ENCODE data around the gene MATN4.

The MATN4 gene

GRCh38 chr20:45297786-45298497 is 10.2 kb downstream of the MATN4 start:
- Histone ChIP-seq H3K9ac (ENCODE audit: low read depth, low read length) (no peak overlapping the region), H3K4me1 (ENCODE audit: control insufficient read depth, insufficient read depth, low read length) (peaks cover 1% of the 10 kb centered on the region; the same call in 1 of the 2 replicates), H3K4me3 (ENCODE audit: low read depth, low read length) (no peak overlapping the region), H3K9me3 (ENCODE audit: control insufficient read depth, insufficient read depth, low read length) (peaks cover 10% of the 10 kb centered on the region), H3K36me3 (ENCODE audit: control insufficient read depth, insufficient read depth, low read length) (no peaks in the 10 kb centered on the region), H3K27me3 (ENCODE audit: control insufficient read depth, insufficient read depth, low read length) (peaks cover 14% of the 10 kb centered on the region), H3K27ac (ENCODE audit: low read depth, low read length) (no peak overlapping the region)

- Histone ChIP-seq H3K9ac (ENCODE audit: low read depth, low read length) (no peak overlapping the region), H3K9me3 (ENCODE audit: control insufficient read depth, insufficient read depth, low read length) (peaks cover 10% of the 10 kb centered on the region), H3K4me3 (ENCODE audit: low read depth, low read length) (no peak overlapping the region), H3K36me3 (ENCODE audit: control insufficient read depth, insufficient read depth, low read length) (no peaks in the 10 kb centered on the region), H3K27me3 (ENCODE audit: control insufficient read depth, insufficient read depth, low read length) (peaks cover 24% of the 10 kb centered on the region), H3K4me1 (ENCODE audit: control insufficient read depth, insufficient read depth, low read length) (peaks cover 8% of the 10 kb centered on the region; the same call in 1 of the 2 replicates), H3K27ac (ENCODE audit: low read depth, low read length) (no peak overlapping the region)
These were observed 13.4 kb downstream of the MATN4 start for GRCh38 chr20:45294659-45295058.

DNA sequence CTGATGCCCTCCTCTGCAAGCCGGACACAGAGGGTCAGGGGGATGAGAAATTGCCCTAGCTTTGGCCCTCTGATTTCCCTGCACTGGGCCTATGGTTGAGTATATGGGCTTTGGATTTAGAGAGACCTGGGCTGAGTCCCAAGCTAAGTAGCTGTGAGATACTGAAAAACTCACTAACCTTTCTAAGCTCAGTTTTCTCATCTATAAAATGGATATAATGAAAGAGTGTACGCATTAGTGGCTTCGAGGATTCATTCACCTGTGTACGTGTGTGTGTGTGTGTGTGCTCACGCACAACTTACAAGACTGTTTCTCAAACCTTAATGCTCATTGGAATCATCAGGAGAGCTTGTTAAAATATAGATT is 14.1 kb downstream of the MATN4 start:
- Histone ChIP-seq H3K27me3 (ENCODE audit: control insufficient read depth, insufficient read depth, low read length) (peaks cover 24% of the 10 kb centered on the region), H3K9ac (ENCODE audit: low read depth, low read length) (no peak overlapping the region), H3K4me1 (ENCODE audit: control insufficient read depth, insufficient read depth, low read length) (peaks cover 8% of the 10 kb centered on the region; the same call in 1 of the 2 replicates), H3K4me3 (ENCODE audit: low read depth, low read length) (peak overlapping the region; percentile 55; the same call in 1 of the 2 replicates), H3K27ac (ENCODE audit: low read depth, low read length) (no peak overlapping the region), H3K36me3 (ENCODE audit: control insufficient read depth, insufficient read depth, low read length) (no peaks in the 10 kb centered on the region), H3K9me3 (ENCODE audit: control insufficient read depth, insufficient read depth, low read length) (peaks cover 10% of the 10 kb centered on the region)

DNA sequence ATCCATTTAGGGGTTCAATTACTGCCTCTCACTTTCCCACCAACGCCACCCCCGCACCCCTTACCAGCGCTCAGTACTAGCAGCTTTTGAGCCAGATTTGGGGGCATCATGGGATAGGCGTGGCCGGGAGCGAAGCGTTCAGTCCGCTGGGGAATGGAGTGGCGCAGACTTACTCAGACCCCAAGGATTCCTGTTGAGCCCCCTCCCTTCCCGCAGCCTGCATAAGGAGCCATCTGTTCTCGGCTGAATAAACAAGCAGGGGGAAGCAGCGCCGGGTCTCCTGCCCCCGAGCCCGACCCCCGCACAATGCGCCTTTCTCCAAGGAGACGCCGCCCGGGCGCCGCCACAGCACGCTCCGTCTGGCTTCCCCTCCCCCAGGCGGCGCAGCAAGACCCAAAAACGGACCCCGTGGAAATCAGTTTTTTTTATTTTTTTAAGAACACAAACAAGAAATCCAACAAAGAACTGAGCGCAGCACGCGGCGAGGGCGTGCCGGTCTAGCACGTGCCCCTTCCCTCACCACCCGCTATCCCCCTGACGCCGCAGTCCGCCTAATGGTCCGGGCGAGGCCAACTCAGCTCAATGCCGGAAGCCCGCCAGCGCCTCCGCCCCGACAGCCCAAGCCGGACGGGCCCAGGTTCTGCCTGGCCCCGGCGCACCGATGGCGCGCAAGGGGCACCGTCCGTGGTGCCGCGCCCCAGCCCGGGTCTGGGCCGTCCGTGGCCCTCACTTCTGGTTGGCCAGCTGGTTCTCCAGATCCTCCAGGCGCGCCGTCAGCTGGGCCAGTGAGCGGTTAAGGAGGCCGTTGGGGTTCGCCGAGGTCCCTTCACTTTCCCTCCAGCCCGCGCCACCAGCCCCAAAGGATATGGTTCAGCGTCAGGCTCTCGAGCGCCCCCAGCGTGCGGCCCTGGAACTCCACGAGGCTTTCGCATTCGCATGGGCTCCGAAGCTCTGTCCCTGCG is 14.8 kb downstream of the MATN4 start:
- Histone ChIP-seq H3K27me3 (ENCODE audit: control insufficient read depth, insufficient read depth, low read length) (peaks cover 24% of the 10 kb centered on the region), H3K9ac (ENCODE audit: low read depth, low read length) (peak overlapping the region; percentile 50), H3K36me3 (ENCODE audit: control insufficient read depth, insufficient read depth, low read length) (no peaks in the 10 kb centered on the region), H3K9me3 (ENCODE audit: control insufficient read depth, insufficient read depth, low read length) (peaks cover 10% of the 10 kb centered on the region), H3K27ac (ENCODE audit: low read depth, low read length) (peak overlapping the region; percentile 23), H3K4me1 (ENCODE audit: control insufficient read depth, insufficient read depth, low read length) (peaks cover 8% of the 10 kb centered on the region; the same call in 1 of the 2 replicates), H3K4me3 (ENCODE audit: low read depth, low read length) (peak overlapping the region; percentile 55)

DNA sequence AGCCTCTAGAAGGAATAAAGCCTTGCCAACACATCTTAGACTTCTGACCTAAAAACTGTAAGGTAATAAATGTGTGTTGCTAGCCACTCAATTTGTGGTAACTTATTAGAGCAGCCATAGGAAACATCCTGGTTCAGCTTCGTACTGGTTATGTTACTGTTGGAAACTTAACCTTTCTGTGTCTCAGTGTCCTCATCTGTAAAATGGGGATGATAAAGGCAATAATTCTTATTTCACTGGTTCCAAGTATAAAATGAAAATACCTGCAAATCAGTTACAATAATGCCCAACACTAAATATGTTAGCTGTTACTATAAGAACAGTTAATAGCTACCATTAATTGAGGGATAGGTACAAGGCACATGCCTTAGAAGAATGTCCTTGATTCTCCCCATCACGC is 15.8 kb downstream of the MATN4 start:
- no peaks in the 10 kb centered on the region for H3K36me3 ChIP-seq (ENCODE audit: control insufficient read depth, insufficient read depth, low read length)
- H3K4me1 ChIP-seq (ENCODE audit: control insufficient read depth, insufficient read depth, low read length): peaks cover 8% of the 10 kb centered on the region; the same call in 1 of the 2 replicates
- peaks cover 24% of the 10 kb centered on the region for H3K27me3 ChIP-seq (ENCODE audit: control insufficient read depth, insufficient read depth, low read length)
- peak overlapping the region; percentile 55; the same call in 1 of the 2 replicates for H3K4me3 ChIP-seq (ENCODE audit: low read depth, low read length)
- peaks cover 10% of the 10 kb centered on the region for H3K9me3 ChIP-seq (ENCODE audit: control insufficient read depth, insufficient read depth, low read length)
- no peak overlapping the region for H3K9ac ChIP-seq (ENCODE audit: low read depth, low read length)
- no peak overlapping the region for H3K27ac ChIP-seq (ENCODE audit: low read depth, low read length)

DNA sequence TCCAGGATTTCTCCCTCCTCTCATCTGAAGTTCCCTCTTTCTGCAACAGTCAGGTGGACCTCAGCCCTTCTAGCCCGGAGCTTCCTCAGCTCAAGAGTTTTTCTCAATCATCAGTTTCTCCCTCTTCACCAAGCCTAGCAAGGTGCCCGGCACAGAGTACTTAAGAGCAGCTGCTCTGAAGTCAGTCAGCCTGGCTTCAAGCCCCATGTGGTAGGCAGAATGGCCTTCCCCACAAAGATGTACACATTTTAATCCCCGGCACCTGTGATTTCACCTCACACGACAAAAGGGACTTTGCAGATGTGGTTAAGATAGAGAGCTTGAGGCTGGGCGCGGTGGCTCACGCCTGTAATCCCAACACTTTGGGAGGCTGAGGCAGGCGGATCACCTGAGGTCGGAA is 16.6 kb downstream of the MATN4 start:
- peaks cover 8% of the 10 kb centered on the region; the same call in 1 of the 2 replicates for H3K4me1 ChIP-seq (ENCODE audit: control insufficient read depth, insufficient read depth, low read length)
- H3K27me3 ChIP-seq (ENCODE audit: control insufficient read depth, insufficient read depth, low read length): peaks cover 24% of the 10 kb centered on the region
- H3K27ac ChIP-seq (ENCODE audit: low read depth, low read length): no peak overlapping the region
- no peak overlapping the region for H3K9ac ChIP-seq (ENCODE audit: low read depth, low read length)
- no peaks in the 10 kb centered on the region for H3K36me3 ChIP-seq (ENCODE audit: control insufficient read depth, insufficient read depth, low read length)
- peaks cover 10% of the 10 kb centered on the region for H3K9me3 ChIP-seq (ENCODE audit: control insufficient read depth, insufficient read depth, low read length)
- H3K4me3 ChIP-seq (ENCODE audit: low read depth, low read length): no peak overlapping the region

GRCh38 chr20:45290677-45291355 is 17.3 kb downstream of the MATN4 start:
- Histone ChIP-seq H3K36me3 (ENCODE audit: control insufficient read depth, insufficient read depth, low read length) (no peaks in the 10 kb centered on the region), H3K4me1 (ENCODE audit: control insufficient read depth, insufficient read depth, low read length) (peaks cover 8% of the 10 kb centered on the region; the same call in 1 of the 2 replicates), H3K9me3 (ENCODE audit: control insufficient read depth, insufficient read depth, low read length) (peaks cover 10% of the 10 kb centered on the region), H3K9ac (ENCODE audit: low read depth, low read length) (no peak overlapping the region), H3K4me3 (ENCODE audit: low read depth, low read length) (no peak overlapping the region), H3K27me3 (ENCODE audit: control insufficient read depth, insufficient read depth, low read length) (peaks cover 24% of the 10 kb centered on the region), H3K27ac (ENCODE audit: low read depth, low read length) (no peak overlapping the region)

- no peak overlapping the region for H3K9ac ChIP-seq (ENCODE audit: low read depth, low read length)
- H3K4me1 ChIP-seq (ENCODE audit: control insufficient read depth, insufficient read depth, low read length): peaks cover 8% of the 10 kb centered on the region; the same call in 1 of the 2 replicates
- peaks cover 7% of the 10 kb centered on the region for H3K9me3 ChIP-seq (ENCODE audit: control insufficient read depth, insufficient read depth, low read length)
- no peak overlapping the region for H3K4me3 ChIP-seq (ENCODE audit: low read depth, low read length)
- no peak overlapping the region for H3K27ac ChIP-seq (ENCODE audit: low read depth, low read length)
- peaks cover 24% of the 10 kb centered on the region for H3K27me3 ChIP-seq (ENCODE audit: control insufficient read depth, insufficient read depth, low read length)
- H3K36me3 ChIP-seq (ENCODE audit: control insufficient read depth, insufficient read depth, low read length): no peaks in the 10 kb centered on the region
These were observed 18.0 kb downstream of the MATN4 start for GRCh38 chr20:45289942-45290676.

DNA sequence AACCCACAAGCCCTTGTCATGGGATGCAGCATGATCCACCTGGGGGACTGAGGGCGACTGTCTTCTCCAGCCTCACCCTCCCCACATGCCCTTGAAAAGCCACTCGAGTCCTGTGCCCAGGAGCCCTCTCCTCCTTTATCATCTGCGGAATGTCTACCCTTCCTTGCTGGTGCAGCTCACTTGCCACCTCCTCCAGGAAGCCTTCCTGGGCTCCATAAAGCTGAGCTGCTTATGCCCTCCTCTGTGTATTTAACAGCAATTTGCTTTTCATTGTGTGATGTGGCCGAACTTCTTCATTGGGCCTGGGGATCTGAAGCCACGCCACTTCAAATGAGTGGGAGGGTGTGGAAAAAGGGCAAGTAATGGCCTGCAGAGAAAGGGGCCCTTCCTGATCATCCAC is 19.2 kb downstream of the MATN4 start:
- Histone ChIP-seq H3K4me3 (ENCODE audit: low read depth, low read length) (no peak overlapping the region), H3K27ac (ENCODE audit: low read depth, low read length) (no peak overlapping the region), H3K4me1 (ENCODE audit: control insufficient read depth, insufficient read depth, low read length) (peaks cover 8% of the 10 kb centered on the region; the same call in 1 of the 2 replicates), H3K36me3 (ENCODE audit: control insufficient read depth, insufficient read depth, low read length) (no peaks in the 10 kb centered on the region), H3K9ac (ENCODE audit: low read depth, low read length) (no peak overlapping the region), H3K9me3 (ENCODE audit: control insufficient read depth, insufficient read depth, low read length) (no peaks in the 10 kb centered on the region), H3K27me3 (ENCODE audit: control insufficient read depth, insufficient read depth, low read length) (peaks cover 16% of the 10 kb centered on the region)

DNA sequence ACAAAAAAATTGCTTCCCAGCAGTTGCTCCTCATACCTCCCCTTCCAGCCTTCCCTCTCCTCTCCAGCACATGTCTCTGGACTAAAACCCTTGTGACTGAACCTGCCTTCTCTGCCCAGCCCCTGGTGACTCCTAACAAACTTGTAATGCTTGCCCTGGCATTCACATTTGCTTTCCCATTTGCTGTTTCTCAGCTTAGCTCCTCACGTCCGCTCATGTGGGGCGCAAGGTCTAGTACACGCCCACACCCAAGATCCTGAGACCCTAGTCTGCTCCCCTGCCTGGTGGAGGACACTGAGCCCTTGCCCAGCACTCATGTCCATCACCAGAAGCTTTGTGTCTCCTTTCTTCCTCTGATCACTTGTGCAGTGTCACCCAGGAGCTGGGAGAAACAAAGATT is 19.7 kb downstream of the MATN4 start:
- peaks cover 15% of the 10 kb centered on the region for H3K27me3 ChIP-seq (ENCODE audit: control insufficient read depth, insufficient read depth, low read length)

More for the DNA sequence above, 19.7 kb downstream of the MATN4 start:
- H3K9ac ChIP-seq (ENCODE audit: low read depth, low read length): no peak overlapping the region
- H3K4me3 ChIP-seq (ENCODE audit: low read depth, low read length): no peak overlapping the region
- H3K36me3 ChIP-seq (ENCODE audit: control insufficient read depth, insufficient read depth, low read length): no peaks in the 10 kb centered on the region
- H3K27ac ChIP-seq (ENCODE audit: low read depth, low read length): no peak overlapping the region
- H3K4me1 ChIP-seq (ENCODE audit: control insufficient read depth, insufficient read depth, low read length): peaks cover 8% of the 10 kb centered on the region; the same call in 1 of the 2 replicates
- H3K9me3 ChIP-seq (ENCODE audit: control insufficient read depth, insufficient read depth, low read length): no peaks in the 10 kb centered on the region

Data from HUES48 (cell line).